NT2/D1 (cell line): ENCODE measurements around the gene TXLNA.

Experiments used
- DNase-seq: peaks from one replicate; pipeline ENCODE4 v3.0.0-alpha.2; 2011; ENCODE audit warnings: low read depth, low spot score
- H3K27me3 ChIP-seq: 2 replicates; pipeline ENCODE4 v1.6.0; 2011; ENCODE audit warnings: mild to moderate bottlenecking; ENCODE audit not compliant: insufficient read length, insufficient read depth
- H3K36me3 ChIP-seq: 2 replicates; pipeline ENCODE4 v1.6.1; 2011; ENCODE audit warnings: mild to moderate bottlenecking, low read length, mixed read lengths; ENCODE audit not compliant: insufficient read depth, insufficient read length
- H3K4me1 ChIP-seq: 2 replicates; pipeline ENCODE4 v1.5.1; 2011; ENCODE audit not compliant: insufficient read depth, insufficient read length
- H3K4me3 ChIP-seq: 2 replicates; pipeline ENCODE4 v1.5.1; 2011; ENCODE audit warnings: low read depth; ENCODE audit not compliant: insufficient read length
- H3K9ac ChIP-seq: 2 replicates; pipeline ENCODE4 v1.6.0; 2011; ENCODE audit warnings: low read depth; ENCODE audit not compliant: insufficient read length
- H3K9me3 ChIP-seq: 2 replicates; pipeline ENCODE4 v1.5.1; 2011; ENCODE audit warnings: mild to moderate bottlenecking, low read length; ENCODE audit not compliant: insufficient read depth
- SUZ12 ChIP-seq: IDR thresholded peaks from 2 replicates; pipeline ENCODE4 v1.6.1; 2011; ENCODE audit not compliant: insufficient read length, insufficient read depth; ENCODE audit errors: extremely low read depth
- YY1 ChIP-seq: IDR thresholded peaks from 2 replicates; pipeline ENCODE4 v1.6.1; 2011; ENCODE audit not compliant: insufficient read length, insufficient read depth
- ZNF274 ChIP-seq: IDR thresholded peaks from 2 replicates; pipeline ENCODE4 v1.6.1; 2011; ENCODE audit warnings: mild to moderate bottlenecking, low read depth, low read length

The TXLNA gene

DNA sequence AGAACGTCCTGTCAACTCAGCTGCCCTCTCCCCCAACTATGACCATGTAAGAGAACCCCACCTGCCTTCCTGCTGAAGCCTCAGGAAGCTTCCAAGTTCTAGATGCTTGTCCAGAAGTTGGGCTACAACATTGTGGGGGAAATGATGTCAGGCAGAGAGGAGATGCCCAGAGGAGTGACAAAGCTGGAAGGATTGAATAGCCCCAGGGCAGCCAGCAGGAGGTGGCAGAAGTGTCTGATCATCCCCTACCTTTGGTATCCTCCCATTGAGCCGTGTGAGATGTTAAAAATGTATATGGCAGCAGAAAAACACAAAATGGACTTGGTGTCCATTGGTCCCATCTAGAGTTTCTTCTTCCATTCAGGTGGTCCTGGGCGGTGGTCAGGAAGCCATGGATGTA lies 49.3 kb downstream of the TXLNA start:
- Histone ChIP-seq H3K36me3 (peaks cover 94% of the 10 kb centered on the region), H3K27me3 (no peaks in the 10 kb centered on the region), H3K9ac (no peak overlapping the region), H3K4me1 (peaks cover 2% of the 10 kb centered on the region), H3K9me3 (no peaks in the 10 kb centered on the region), H3K4me3 (no peak overlapping the region)
- DNase-seq: no peak
- TF ChIP-seq YY1 (no peak), SUZ12 (no peak), ZNF274 (no peak)

- no peaks in the 10 kb centered on the region for H3K4me1 ChIP-seq
- H3K36me3 ChIP-seq: peaks cover 85% of the 10 kb centered on the region
- no peaks in the 10 kb centered on the region for H3K9me3 ChIP-seq
- no peak for DNase-seq
- no peaks in the 10 kb centered on the region for H3K27me3 ChIP-seq
- TF ChIP-seq SUZ12: no peak
- no peak for TF ChIP-seq ZNF274
- no peak for TF ChIP-seq YY1
- H3K4me3 ChIP-seq: no peak overlapping the region
- H3K9ac ChIP-seq: no peak overlapping the region
These were observed 52.5 kb downstream of the TXLNA start for GRCh38 chr1:32231843-32232432.

DNA sequence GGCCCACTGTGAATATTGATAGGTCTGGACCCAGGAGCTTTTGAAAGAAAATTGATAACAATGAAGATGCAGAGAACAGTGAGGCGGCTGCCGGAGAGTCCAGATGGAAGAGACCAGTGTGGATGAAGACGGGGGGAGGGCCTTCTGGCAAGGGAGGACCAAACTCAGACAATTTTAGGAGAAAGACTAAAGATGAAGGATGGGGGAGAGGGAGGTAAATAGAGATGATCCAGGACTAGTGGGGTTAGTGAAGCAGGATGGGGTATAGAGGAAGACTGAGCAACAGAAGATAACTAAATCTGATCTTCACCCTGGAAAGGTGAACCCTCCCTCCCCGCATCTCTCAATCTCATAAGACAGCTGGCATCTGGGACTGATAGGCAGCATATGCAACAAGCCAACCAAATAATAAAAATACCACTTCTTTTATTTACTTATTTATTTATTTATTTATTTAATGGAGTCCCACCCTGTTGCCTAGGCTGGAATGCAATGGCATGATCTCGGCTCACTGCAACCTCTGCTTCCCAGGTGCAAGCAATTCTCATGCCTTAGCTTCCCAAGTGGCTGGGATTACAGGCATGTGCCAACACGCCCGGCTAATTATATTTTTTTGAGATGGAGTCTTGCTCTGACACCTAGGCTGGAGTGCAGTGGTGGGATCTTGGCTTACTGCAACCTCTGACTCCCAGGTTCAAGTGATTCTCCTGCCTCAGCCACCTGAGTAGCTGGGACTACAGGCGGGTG lies 53.3 kb downstream of the TXLNA start:
- Histone ChIP-seq H3K27me3 (no peaks in the 10 kb centered on the region), H3K9me3 (no peaks in the 10 kb centered on the region), H3K4me1 (no peaks in the 10 kb centered on the region), H3K36me3 (peaks cover 79% of the 10 kb centered on the region), H3K9ac (peak overlapping the region; percentile 29), H3K4me3 (no peak overlapping the region)
- no peak for TF ChIP-seq YY1
- no peak for TF ChIP-seq SUZ12
- no peak for TF ChIP-seq ZNF274
- DNase-seq: no peak

GRCh38 chr1:32234792-32235191 lies 55.3 kb downstream of the TXLNA start:
- no peak for DNase-seq
- Histone ChIP-seq H3K4me3 (no peak overlapping the region), H3K9me3 (no peaks in the 10 kb centered on the region), H3K27me3 (no peaks in the 10 kb centered on the region), H3K9ac (no peak overlapping the region), H3K4me1 (peaks cover 2% of the 10 kb centered on the region), H3K36me3 (peaks cover 63% of the 10 kb centered on the region)
- TF ChIP-seq SUZ12: no peak
- TF ChIP-seq YY1: no peak
- TF ChIP-seq ZNF274: no peak

DNA sequence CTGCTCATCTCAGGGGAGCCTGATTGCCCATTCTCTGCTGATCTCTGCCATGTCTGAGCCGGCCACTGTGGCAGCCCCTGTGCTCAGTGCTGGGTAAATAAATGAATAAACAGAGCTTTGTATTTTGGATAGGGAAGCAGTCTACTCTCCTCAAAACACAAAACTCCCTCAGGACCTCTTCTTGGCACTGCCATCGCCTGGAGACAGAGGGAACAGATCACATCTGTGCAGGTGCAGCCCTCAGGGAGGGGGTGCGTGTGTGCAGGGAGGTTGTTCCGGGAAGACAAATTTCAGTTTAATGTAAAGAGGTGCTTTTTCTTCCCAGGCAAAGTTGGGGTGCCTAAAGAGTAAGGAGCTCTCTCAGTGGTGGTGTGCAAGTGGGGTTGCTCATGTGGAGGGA lies 59.9 kb downstream of the TXLNA start:
- Histone ChIP-seq H3K9ac (peak overlapping the region; percentile 84), H3K9me3 (no peaks in the 10 kb centered on the region), H3K4me3 (no peak overlapping the region), H3K27me3 (no peaks in the 10 kb centered on the region), H3K4me1 (peaks cover 9% of the 10 kb centered on the region), H3K36me3 (peaks cover 18% of the 10 kb centered on the region)
- TF ChIP-seq SUZ12 (no peak), ZNF274 (no peak), YY1 (no peak)
- DNase-seq: no peak

- TF ChIP-seq SUZ12 (no peak), YY1 (no peak), ZNF274 (no peak)
- peak overlapping the region; percentile 68 for H3K4me3 ChIP-seq
- no peaks in the 10 kb centered on the region for H3K9me3 ChIP-seq
- peak overlapping the region; percentile 84 for H3K9ac ChIP-seq
- DNase-seq: no peak
- H3K36me3 ChIP-seq: peaks cover 14% of the 10 kb centered on the region
- no peaks in the 10 kb centered on the region for H3K27me3 ChIP-seq
- H3K4me1 ChIP-seq: peaks cover 9% of the 10 kb centered on the region
These were observed 60.3 kb downstream of the TXLNA start for GRCh38 chr1:32239790-32240139.

DNA sequence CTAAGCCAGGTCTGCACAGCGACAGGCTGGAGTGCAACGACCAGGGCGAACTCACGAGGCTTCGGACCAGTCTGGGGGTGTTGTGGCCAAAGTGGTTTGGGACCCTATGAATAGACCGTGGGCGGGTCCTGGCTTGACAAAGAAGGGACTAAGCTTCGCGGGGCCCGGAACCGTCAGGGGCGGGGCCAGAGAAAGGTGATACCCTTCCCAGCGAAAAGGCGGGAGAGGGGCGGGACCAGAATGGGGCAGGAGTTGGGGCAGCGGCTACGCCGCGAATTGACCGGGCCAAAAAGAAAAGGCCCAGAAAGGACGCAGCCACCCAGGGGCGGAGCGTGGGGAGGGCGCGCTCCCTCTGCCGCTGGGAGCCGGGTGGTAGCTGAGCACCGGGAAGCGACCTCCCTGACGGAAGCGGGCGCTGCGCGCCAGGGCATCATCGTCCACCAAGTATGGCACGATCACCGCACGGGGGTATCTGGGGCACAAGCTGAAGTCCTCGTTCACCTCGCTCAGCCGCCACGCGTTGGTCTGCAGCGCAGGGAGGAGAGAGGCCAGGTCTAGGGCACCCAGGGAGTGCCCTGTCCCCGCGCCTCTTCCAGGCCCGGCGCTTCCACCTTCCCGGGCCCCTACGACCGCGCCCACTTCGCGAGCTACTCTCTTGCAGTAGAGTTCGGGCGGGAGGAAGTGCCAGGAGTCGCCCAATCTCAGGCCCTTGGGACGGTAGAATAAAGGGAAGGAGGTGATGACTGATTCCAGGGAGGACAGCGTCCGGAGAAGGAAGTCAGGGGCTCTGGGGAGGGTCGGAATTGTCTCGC lies 60.9 kb downstream of the TXLNA start:
- no peaks in the 10 kb centered on the region for H3K27me3 ChIP-seq
- peaks cover 9% of the 10 kb centered on the region for H3K36me3 ChIP-seq
- DNase-seq: no peak
- peak overlapping the region; percentile 68 for H3K4me3 ChIP-seq
- H3K9me3 ChIP-seq: no peaks in the 10 kb centered on the region
- TF ChIP-seq YY1 (no peak), ZNF274 (no peak), SUZ12 (no peak)
- peaks cover 9% of the 10 kb centered on the region for H3K4me1 ChIP-seq
- H3K9ac ChIP-seq: peak overlapping the region; percentile 89
